ENCODE data around the gene SYNPR.

DNA sequence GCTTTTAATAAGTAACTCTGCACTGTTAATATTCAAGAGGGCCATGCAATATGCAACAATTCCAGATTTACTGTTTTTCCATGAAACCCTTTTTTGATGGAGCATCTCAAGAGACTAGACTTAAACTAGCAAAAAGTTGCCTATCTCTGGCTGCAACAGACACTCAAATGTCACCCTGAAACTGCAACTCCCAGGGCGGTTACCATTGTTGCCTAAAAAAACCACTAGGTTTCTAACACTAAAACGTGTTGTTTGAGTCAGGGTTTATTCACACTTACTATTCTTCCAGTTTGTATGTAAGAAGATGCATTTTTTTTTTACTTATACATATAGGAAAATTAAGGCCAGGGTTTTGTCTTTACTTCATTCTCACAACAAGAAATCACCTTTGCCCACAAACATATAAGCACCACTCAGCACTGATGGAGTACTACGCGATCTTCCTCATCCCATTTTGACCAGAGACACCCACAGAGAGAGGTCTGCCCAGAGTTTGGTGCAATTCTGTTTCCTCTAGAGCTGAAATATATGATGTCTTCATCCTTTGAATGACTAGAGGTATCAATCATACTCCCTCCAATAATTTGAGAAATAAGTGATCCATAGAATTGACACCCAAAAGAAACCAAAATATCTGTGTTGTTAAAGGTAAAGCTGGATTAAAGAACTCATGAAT is 250.4 kb downstream of the SYNPR start:
- TF ChIP-seq POLR2AphosphoS5 (IDR thresholded peaks at IDR 0.05; ENCODE audit: borderline replicate concordance, low read depth, low read length) (no peak), EZH2 (IDR thresholded peaks at IDR 0.05) (no peak), FOXP2 (optimal IDR thresholded peaks at IDR 0.05; ENCODE audit: control extremely low read depth, extremely low read length, insufficient read depth) (no peak)
